C4-2B (cell line): ENCODE measurements around the gene INPP5E.

Experiments used
- ZFX ChIP-seq: fragments of 450-650 bp; IDR thresholded peaks from 2 replicates; pipeline ENCODE4 v1.6.1; 2017
- TF ChIP-seq, protein P1 (sequence below): fragments of 450-650 bp; conservative IDR thresholded peaks from 2 replicates; pipeline ENCODE4 v1.5.1; 2017; ENCODE audit warnings: mild to moderate bottlenecking

DNA sequence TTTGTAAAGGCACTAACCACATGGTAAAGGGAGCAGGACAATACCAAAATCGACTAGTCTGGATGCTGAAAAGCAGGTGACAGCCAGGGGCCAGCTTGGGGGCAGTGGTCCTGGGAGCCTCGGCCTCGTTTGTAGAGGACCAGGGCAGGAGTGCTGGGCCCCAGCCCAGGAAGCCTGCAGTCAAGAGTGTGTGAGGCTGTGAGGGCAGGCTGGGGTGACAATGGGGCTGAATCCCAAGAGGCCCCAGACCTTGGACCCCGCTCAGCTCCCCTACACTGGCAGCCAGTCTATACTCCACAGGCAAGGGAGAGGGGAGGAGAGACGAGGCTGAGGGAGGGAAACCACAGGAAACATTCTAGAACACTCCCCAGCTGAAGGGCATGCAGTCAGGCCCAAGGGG lies 2.6 kb upstream of the INPP5E start:
- TF ChIP-seq, protein P1, sequence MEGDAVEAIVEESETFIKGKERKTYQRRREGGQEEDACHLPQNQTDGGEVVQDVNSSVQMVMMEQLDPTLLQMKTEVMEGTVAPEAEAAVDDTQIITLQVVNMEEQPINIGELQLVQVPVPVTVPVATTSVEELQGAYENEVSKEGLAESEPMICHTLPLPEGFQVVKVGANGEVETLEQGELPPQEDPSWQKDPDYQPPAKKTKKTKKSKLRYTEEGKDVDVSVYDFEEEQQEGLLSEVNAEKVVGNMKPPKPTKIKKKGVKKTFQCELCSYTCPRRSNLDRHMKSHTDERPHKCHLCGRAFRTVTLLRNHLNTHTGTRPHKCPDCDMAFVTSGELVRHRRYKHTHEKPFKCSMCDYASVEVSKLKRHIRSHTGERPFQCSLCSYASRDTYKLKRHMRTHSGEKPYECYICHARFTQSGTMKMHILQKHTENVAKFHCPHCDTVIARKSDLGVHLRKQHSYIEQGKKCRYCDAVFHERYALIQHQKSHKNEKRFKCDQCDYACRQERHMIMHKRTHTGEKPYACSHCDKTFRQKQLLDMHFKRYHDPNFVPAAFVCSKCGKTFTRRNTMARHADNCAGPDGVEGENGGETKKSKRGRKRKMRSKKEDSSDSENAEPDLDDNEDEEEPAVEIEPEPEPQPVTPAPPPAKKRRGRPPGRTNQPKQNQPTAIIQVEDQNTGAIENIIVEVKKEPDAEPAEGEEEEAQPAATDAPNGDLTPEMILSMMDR, result no peak
- TF ChIP-seq ZFX, result no peak
